SK-N-SH (cell line): ENCODE measurements around the gene MARK3. TPM values are rescaled to one million over a fixed set of nuclear protein-coding genes. Genes with fewer than 3 reads are reported as not detected.
A peak's percentile ranks its signal among the peaks of the same experiment; 100 is the strongest.

Source experiments
- CTCF ChIA-PET: fragments of 300-600, 350-600 bp; formaldehyde crosslinking; extraction: SDS; loops from one replicate; lab custom pipeline; 2021; lab: Yijun Ruan, JAX
- POLR2A ChIA-PET: fragments of 350-600 bp; sonication (Branson Sonifier 250); formaldehyde crosslinking; extraction: SDS; loops from one replicate; lab custom pipeline; 2020; ENCODE audit warnings: antibody characterized with exemption, inconsistent platforms; lab: Yijun Ruan, JAX
- DNase-seq: peaks from one replicate; pipeline ENCODE4 v3.0.0; 2012
- H2AFZ ChIP-seq: fragments of 200-600 bp; sonication (generic); 2 replicates; pipeline ENCODE4 v1.8.1; 2016; ENCODE audit warnings: antibody characterized with exemption, mild to moderate bottlenecking, low read depth
- H3F3A ChIP-seq: fragments of 200-600 bp; sonication (generic); replicated peaks from 2 replicates; pipeline ENCODE3; 2016; ENCODE audit warnings: antibody characterized with exemption, mild to moderate bottlenecking; ENCODE audit not compliant: insufficient read depth
- H3K27ac ChIP-seq, 2 experiments: fragments of 200-500 bp in 1 of 2; fragments of 200-600 bp in 1 of 2; sonication (Bioruptor generic) in 1 of 2; sonication (generic), shearing (Covaris generic) in 1 of 2; 2 replicates each; pipeline versions ENCODE4 v1.5.1 to v1.6.1; 2014 to 2016; ENCODE audit warnings: low read depth in 2 of 2, inconsistent platforms in 1 of 2, low read length in 1 of 2, mild to moderate bottlenecking in 1 of 2, mixed read lengths in 1 of 2
- H3K27me3 ChIP-seq: fragments of 200-600 bp; sonication (generic), shearing (Covaris generic); 2 replicates; pipeline ENCODE4 v1.6.1; 2016; ENCODE audit warnings: mixed run types; ENCODE audit not compliant: insufficient read depth
- H3K36me3 ChIP-seq, 2 experiments: fragments of 200-500 bp in 1 of 2; fragments of 200-600 bp in 1 of 2; sonication (Bioruptor generic) in 1 of 2; sonication (generic) in 1 of 2; replicated peaks in 1 of 2; 2 replicates each; pipeline versions ENCODE3 to v1.5.1; 2014 to 2016; ENCODE audit warnings: low read length in 1 of 2, mild to moderate bottlenecking in 1 of 2; ENCODE audit not compliant: insufficient read depth in 2 of 2, control insufficient read depth in 1 of 2
- H3K4me1 ChIP-seq, 2 experiments: fragments of 200-500 bp in 1 of 2; fragments of 200-600 bp in 1 of 2; sonication (Bioruptor generic) in 1 of 2; sonication (generic), shearing (Covaris generic) in 1 of 2; 2 replicates each; pipeline versions ENCODE4 v1.5.1 to v1.6.1; 2014 to 2016; ENCODE audit warnings: low read depth in 1 of 2, low read length in 1 of 2, mixed run types in 1 of 2; ENCODE audit not compliant: insufficient read depth in 2 of 2, control insufficient read depth in 1 of 2
- H3K4me2 ChIP-seq: fragments of 200-600 bp; sonication (generic), shearing (Covaris generic); 2 replicates; pipeline ENCODE4 v1.6.1; 2017; ENCODE audit warnings: mixed run types
- H3K4me3 ChIP-seq, 2 experiments: fragments of 200-500 bp in 1 of 2; fragments of 200-600 bp in 1 of 2; sonication (Bioruptor generic) in 1 of 2; sonication (generic), shearing (Covaris generic) in 1 of 2; 2 replicates each; pipeline versions ENCODE4 v1.5.1 to v1.8.1; 2014 to 2016; ENCODE audit warnings: low read depth in 2 of 2, inconsistent platforms in 1 of 2, low read length in 1 of 2, mild to moderate bottlenecking in 1 of 2, mixed read lengths in 1 of 2, moderate library complexity in 1 of 2
- H3K79me2 ChIP-seq: fragments of 200-600 bp; sonication (generic); 2 replicates; pipeline ENCODE4 v1.8.1; 2017; ENCODE audit warnings: mild to moderate bottlenecking; ENCODE audit not compliant: insufficient read depth
- H3K9ac ChIP-seq: fragments of 200-600 bp; sonication (generic); 2 replicates; pipeline ENCODE4 v1.6.1; 2017; ENCODE audit warnings: mixed run types
- H3K9me2 ChIP-seq: fragments of 200-600 bp; sonication (generic); 2 replicates; pipeline ENCODE4 v1.6.1; 2017; ENCODE audit warnings: mixed run types
- H3K9me3 ChIP-seq: fragments of 200-600 bp; sonication (generic); 2 replicates; pipeline ENCODE4 v1.6.1; 2017; ENCODE audit warnings: mixed run types, mild to moderate bottlenecking, moderate library complexity
- H4K20me1 ChIP-seq: fragments of 200-600 bp; sonication (generic); 2 replicates; pipeline ENCODE4 v1.6.1; 2017; ENCODE audit warnings: mild to moderate bottlenecking, mixed run types; ENCODE audit not compliant: insufficient read depth
- ELF1 ChIP-seq: IDR thresholded peaks from 2 replicates; pipeline ENCODE4 v1.4.0; 2012
- EP300 ChIP-seq, 2 experiments: IDR thresholded peaks; 2 replicates each; pipeline versions ENCODE4 v1.4.0 to v1.6.1; 2012; ENCODE audit warnings: borderline replicate concordance in 1 of 2, low read depth in 1 of 2, low read length in 1 of 2
- NRF1 ChIP-seq: IDR thresholded peaks from 2 replicates; pipeline ENCODE4 v1.6.1; 2012; ENCODE audit warnings: low read depth, mild to moderate bottlenecking, low read length
- POLR2AphosphoS5 ChIP-seq: IDR thresholded peaks from 2 replicates; pipeline ENCODE4 v1.6.1; 2012; ENCODE audit warnings: low read depth, low read length
- RAD21 ChIP-seq: IDR thresholded peaks from 2 replicates; pipeline ENCODE4 v1.6.1; 2012; ENCODE audit warnings: mild to moderate bottlenecking, low read length
- SIN3A ChIP-seq: IDR thresholded peaks from 2 replicates; pipeline ENCODE4 v1.6.1; 2012; ENCODE audit warnings: low read depth, mild to moderate bottlenecking, low read length, moderate library complexity, borderline replicate concordance
- SMC3 ChIP-seq: IDR thresholded peaks from 2 replicates; pipeline ENCODE4 v1.6.1; 2012; ENCODE audit warnings: low read depth, low read length, improper control_type of control experiment
- YY1 ChIP-seq: IDR thresholded peaks from 2 replicates; pipeline ENCODE4 v1.4.0; 2012; ENCODE audit warnings: low read depth, mild to moderate bottlenecking
- WGBS: methylation state at CpG from one replicate; pipeline ENCODE4 v1.1.6; 2017; ENCODE audit warnings: low lambda C conversion rate; 5-methylcytosine and 5-hydroxymethylcytosine counted together
- polyA plus RNA-seq, 3 experiments: library from polyadenylated mRNA; depleted of rRNA; stranded (reverse); fragments of >200 nt; gene quantifications; 2 replicates each; pipeline ENCODE4 v1.2.3, GENCODE V29; 2012
- TF ChIP-seq, protein P1 (sequence below): fragments of 200-600 bp; sonication (generic); IDR thresholded peaks from 2 replicates; pipeline ENCODE4 v1.6.1; 2017; ENCODE audit warnings: antibody characterized with exemption, mild to moderate bottlenecking, moderate library complexity

MARK3 gene
- polyA plus RNA-seq, 1 of the 3 experiments (the other 2 are of a cell fraction) = 73.4 TPM

DNA sequence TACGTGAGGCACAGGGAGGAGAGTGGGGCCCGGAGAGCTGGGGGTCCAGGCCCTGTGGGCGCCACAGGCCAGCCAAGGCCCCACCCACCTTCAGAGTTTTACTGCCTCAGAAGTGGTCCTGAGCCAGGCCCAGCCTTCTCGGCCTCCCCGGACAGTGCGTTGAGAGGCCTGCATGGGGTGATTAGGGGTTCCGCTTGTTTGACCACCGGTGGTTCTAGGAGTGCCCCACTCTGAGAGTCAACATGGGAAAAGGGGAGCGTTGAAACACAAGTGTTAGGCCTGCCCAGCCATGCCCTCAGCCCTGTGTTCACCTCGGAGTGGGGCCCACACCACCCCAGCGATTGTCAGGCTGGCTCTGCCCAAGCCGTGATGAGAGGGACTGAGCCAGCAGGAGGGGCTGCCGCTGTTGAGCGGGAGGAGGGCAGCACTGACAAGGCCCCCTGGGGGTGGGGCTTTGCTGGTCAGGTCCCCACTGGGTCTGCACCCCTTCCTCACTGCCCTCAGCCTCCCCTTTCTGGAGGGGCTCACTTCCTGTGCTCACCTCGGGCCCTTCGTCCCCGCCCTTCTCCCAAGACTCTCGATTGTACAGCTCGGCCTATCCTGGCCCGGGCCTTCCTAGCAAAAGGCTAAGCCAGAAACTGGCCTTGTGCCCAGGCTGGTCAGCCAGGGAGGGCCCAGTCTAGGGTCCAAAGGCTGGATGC, 132.7 kb downstream of the MARK3 start:
- H3K9me3 ChIP-seq = no peaks in the 10 kb centered on the region
- H3K79me2 ChIP-seq = no peaks in the 10 kb centered on the region
- no peaks in the 10 kb centered on the region for H3K9me2 ChIP-seq
- H3K4me3 ChIP-seq = no peak overlapping the region
- WGBS = 85% methylated on average over 17 of the region's 20 CpGs
- CTCF ChIA-PET = interaction anchor here (0.9 to 9.6 kb wide), 23 partner anchors 9 to 181 kb away, joined by 3 to 194 read pairs (median 5); partner anchors contain the start of gene TRMT61A
- no peak overlapping the region for H3K27ac ChIP-seq
- peaks cover 20% of the 10 kb centered on the region for H3F3A ChIP-seq
- H2AFZ ChIP-seq = no peak overlapping the region
- POLR2A ChIA-PET = interaction anchor here (1.0 kb wide), 1 partner anchor 44 kb away, joined by 3 read pairs; no protein-coding TSS in a partner anchor
- H3K9ac ChIP-seq = no peak overlapping the region
- peaks cover 0 to 21% of the 10 kb centered on the region in 2 experiments; a peak in 1 of 4 replicates for H3K4me1 ChIP-seq
- TF ChIP-seq POLR2AphosphoS5 (no peak), NRF1 (no peak), ELF1 (no peak)
- peak; percentile 57 for DNase-seq
- H3K27me3 ChIP-seq = peaks cover 10% of the 10 kb centered on the region
- no peak overlapping the region for H3K4me2 ChIP-seq
- no peaks in the 10 kb centered on the region for H4K20me1 ChIP-seq
- H3K36me3 ChIP-seq = peaks cover 0 to 4% of the 10 kb centered on the region in 2 experiments

DNA sequence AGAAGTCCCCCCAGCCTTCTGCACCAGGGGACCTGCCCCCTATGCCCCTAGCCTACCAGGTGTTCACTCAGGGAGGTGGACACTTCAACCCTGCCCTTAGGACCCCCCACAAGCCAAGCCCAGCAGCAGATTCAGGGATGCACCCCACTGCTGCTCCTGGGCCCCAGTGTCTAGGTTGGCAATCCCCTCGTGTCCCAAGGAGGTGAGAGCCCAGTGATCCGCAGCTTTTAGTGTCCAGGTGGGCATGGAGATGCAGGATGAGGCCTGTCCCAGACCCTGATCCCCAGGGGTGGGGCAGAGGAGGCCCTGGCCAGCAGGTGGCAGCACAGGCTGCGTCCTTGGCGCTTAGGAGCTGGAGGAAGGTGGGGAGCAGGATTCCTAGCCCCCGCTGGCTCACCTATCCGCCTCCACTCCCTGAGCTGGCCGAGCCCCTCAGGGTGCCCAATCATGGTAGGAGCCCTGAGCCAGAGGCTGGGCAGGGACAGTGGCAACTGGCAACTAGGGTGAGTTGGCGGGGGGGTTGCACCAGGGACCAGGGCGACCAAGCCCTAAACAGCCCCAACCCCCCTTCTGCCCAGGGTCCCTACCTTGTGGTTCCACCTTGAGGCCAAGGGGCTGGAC, 133.3 kb downstream of the MARK3 start:
- CTCF ChIA-PET = interaction anchor here (0.6 to 9.6 kb wide), 28 partner anchors 9 to 445 kb away, joined by 3 to 194 read pairs (median 4); partner anchors contain the start of gene TRMT61A

More for the DNA sequence above, 133.3 kb downstream of the MARK3 start:
- Histone ChIP-seq H3K36me3 (peaks cover 0 to 4% of the 10 kb centered on the region in 2 experiments), H3K4me1 (peaks cover 0 to 20% of the 10 kb centered on the region in 2 experiments; a peak in 1 of 4 replicates), H3F3A (peaks cover 16% of the 10 kb centered on the region), H3K4me2 (no peak overlapping the region), H3K4me3 (no peak overlapping the region; a peak in 1 of 4 replicates), H3K9me3 (no peaks in the 10 kb centered on the region), H3K79me2 (no peaks in the 10 kb centered on the region), H3K27ac (no peak overlapping the region; a peak in 1 of 4 replicates), H3K9ac (no peak overlapping the region), H2AFZ (no peak overlapping the region), H3K9me2 (no peaks in the 10 kb centered on the region), H4K20me1 (no peaks in the 10 kb centered on the region), H3K27me3 (peaks cover 16% of the 10 kb centered on the region)
- POLR2A ChIA-PET = interaction anchor here (0.7 to 1.2 kb wide), 3 partner anchors 12 to 43 kb away, joined by 3 read pairs; no protein-coding TSS in a partner anchor
- peak; percentile 68 for TF ChIP-seq SMC3
- no peak for TF ChIP-seq SIN3A
- TF ChIP-seq EP300 (IDR thresholded peaks at IDR 0.05; ENCODE audit: borderline replicate concordance in 1 of 2, low read depth in 1 of 2, low read length in 1 of 2) = no peak
- TF ChIP-seq RAD21 = peak; percentile 68
- TF ChIP-seq, protein P1, sequence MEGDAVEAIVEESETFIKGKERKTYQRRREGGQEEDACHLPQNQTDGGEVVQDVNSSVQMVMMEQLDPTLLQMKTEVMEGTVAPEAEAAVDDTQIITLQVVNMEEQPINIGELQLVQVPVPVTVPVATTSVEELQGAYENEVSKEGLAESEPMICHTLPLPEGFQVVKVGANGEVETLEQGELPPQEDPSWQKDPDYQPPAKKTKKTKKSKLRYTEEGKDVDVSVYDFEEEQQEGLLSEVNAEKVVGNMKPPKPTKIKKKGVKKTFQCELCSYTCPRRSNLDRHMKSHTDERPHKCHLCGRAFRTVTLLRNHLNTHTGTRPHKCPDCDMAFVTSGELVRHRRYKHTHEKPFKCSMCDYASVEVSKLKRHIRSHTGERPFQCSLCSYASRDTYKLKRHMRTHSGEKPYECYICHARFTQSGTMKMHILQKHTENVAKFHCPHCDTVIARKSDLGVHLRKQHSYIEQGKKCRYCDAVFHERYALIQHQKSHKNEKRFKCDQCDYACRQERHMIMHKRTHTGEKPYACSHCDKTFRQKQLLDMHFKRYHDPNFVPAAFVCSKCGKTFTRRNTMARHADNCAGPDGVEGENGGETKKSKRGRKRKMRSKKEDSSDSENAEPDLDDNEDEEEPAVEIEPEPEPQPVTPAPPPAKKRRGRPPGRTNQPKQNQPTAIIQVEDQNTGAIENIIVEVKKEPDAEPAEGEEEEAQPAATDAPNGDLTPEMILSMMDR = peak; percentile 85
- TF ChIP-seq POLR2AphosphoS5 = peak; percentile 46; the same call in 1 of the 2 replicates
- TF ChIP-seq YY1 = no peak
- peak; percentile 92 for DNase-seq
- 60% methylated on average over 2 of the region's 9 CpGs for WGBS
